K562 treated with DMSO at 1 percent for 24 hours (cell line): ENCODE data around the gene ECSIT. TPM values are rescaled to one million over a fixed set of nuclear protein-coding genes. Genes with fewer than 3 reads are reported as not detected.

Experiments
- total RNA-seq: library from RNA; unstranded; fragments of 300-600 nt; gene quantifications from 2 replicates; pipeline ENCODE4 v1.2.3, GENCODE V29; 2022; ENCODE audit warnings: low read depth; ENCODE audit not compliant: insufficient read depth

Gene ECSIT, protein sequence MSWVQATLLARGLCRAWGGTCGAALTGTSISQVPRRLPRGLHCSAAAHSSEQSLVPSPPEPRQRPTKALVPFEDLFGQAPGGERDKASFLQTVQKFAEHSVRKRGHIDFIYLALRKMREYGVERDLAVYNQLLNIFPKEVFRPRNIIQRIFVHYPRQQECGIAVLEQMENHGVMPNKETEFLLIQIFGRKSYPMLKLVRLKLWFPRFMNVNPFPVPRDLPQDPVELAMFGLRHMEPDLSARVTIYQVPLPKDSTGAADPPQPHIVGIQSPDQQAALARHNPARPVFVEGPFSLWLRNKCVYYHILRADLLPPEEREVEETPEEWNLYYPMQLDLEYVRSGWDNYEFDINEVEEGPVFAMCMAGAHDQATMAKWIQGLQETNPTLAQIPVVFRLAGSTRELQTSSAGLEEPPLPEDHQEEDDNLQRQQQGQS
- 46.1 and 50.7 TPM in 2 replicates for total RNA-seq

DNA sequence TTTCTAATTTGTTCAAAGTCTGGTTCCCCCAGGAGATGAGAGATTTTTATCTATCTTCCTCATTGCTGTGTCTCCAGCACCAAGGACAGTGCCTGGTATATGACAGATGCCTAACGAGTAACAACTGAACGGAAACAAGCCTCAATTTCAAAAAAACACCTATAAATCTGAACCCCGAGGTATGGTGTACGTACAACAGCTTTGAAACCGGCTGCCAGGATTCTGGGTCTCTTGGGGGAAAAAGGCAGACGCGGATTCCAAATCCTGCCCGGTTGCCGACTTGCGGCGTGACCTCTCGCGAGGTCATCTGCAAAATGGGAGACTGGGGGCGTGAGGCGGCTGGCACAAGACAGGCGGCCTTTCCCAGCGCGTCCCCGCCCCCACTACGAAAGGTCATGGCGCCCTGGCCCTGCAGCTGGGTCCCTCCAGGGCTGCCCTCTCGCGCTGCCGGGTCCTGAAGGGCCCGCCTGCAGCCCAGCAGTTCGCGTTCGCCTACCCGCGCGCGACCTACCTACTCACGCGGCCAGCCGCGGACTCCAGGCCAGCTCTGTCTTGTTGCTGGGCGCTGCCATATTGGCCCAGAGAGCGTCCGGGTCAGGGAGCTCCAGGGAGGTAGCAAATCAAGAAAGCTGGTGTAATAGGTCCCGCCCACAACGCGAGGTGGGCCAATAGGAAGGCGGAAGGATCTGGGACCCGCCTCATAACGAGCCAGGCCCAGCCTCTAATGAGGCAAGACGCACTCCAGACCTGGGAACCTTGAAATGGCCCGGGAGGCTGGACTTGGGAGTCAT lies at the start of gene ECSIT:
Gene ECSIT, minus strand, starts transcription at position 584 of the 791 bp plus-strand sequence. CDS start 9,964 bp downstream, outside the sequence.

DNA sequence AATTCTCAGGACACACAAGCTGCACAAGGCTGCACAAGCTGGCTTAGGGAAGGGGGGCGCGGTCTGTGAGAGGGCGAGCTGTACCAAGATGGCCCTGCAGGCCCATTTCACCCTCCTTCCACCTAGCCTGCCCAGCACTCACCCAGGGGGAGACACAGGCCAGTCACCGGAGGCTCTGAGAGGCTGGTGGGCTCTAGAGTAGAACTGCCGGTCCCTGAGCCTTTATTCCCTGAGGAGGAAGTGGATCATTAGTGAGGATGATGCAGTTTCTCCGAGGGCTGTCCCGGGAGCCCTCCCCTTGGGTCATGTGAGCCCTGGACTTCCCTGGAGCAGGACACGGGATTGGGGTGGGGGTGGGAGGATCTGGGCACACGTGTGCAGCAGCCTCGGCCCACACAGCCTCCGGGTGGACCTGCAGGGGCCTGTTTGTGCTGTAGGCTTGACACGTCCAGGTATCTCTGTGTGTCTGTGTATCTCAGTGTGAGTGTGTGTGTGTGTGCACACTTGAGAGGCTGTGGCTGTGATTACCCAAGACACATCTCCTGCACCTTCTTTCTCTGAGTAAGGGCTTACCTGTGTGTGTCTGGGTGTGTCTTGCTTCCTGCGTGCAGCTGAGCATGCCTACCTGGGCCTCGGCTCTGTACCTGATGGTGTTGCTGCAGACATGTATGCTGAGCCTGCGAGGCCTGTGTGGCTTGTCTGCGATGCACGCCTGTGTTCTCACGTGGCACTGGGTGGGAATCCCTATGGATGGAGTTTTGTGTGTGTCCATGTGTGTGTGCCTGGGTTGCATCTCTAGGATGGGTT lies 48.7 kb upstream of the ECSIT start, which contains the start of gene ACP5:
Gene ACP5, minus strand, starts transcription at position 195 of the 807 bp plus-strand sequence. CDS start 328 bp downstream, outside the sequence.

DNA sequence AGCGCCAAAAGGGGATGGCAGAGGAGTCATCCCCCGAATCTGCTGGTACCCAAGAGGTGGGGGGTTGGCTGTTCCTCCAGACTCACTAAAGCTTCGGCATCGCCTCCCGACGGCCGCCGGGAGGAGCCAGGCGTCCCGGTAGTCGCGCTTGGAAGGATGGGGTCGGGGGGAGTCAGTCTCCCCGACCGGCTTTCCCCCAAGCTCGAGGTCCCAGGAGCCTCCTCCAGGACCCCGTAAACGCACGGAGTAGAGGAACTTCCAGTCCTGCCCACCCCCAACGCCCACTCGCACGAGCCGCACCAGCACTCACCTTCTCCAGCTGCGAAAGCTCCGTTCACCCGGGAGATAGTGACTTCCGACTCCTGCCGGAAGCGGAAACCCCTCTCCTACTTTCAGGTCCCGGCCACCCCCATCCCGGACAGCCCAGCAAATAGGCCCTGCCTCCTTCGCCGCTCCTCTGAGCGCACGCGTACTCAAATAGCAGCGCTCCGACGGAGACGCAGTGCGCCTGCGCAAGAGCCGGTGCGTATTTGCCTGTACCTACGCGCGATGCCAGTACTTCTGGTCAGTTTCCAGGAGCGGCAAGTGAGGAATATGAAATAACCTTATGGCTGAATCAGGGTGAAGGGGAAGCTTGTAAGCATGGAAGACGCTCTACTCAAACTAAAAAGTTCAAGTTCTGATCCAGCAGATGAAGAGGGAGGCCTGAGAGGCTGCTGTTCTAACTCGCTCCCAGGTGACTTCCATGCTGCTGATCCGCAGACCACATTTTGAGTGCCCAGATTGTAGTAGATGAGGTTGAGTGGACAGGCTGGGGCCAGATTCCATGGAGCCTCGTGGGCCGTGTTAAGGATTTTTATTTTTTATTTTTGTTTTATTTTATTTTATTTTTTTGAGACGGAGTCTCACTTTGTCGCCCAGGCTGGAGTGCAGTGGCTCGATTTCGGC lies 30.2 kb upstream of the ECSIT start, which contains the start of gene ELOF1:
Gene ELOF1, minus strand, starts transcription at position 350 of the 948 bp plus-strand sequence. CDS start 4,883 bp downstream, outside the sequence.

DNA sequence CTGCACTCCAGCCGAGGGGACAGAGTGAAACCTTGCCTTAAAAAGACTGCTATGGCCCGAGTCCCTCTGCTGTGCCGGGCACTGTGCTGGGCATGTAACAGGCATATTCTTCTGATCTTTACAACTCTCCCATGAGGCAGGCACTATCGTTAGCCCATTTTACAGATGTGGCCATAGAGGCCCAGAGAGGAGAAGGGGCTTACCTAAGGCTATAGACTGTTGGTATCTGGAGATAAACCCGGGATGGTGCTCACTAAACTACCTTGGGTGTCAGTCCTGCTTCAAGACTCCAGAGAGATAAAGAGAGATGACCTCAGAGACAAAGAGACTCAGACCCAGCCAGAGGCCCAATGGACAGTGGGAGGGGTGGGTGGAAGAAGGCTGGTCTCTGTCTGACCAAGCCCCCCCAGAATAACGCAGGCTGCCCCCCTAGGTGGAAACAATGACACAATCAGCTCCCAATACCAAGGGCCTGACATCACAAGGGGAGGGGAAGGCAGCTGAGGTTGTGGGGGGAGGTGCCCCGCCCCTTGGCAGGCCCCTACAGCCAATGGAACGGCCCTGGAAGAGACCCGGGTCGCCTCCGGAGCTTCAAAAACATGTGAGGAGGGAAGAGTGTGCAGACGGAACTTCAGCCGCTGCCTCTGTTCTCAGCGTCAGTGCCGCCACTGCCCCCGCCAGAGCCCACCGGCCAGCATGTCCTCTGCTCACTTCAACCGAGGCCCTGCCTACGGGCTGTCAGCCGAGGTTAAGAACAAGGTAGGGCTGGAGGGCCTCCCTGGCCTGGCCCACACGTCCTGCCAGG lies 9.5 kb upstream of the ECSIT start, which contains the start of gene CNN1:
Gene CNN1, plus strand, starts transcription at position 620 of the 805 bp plus-strand sequence. Its CDS starts 77 bp downstream, at position 697.

DNA sequence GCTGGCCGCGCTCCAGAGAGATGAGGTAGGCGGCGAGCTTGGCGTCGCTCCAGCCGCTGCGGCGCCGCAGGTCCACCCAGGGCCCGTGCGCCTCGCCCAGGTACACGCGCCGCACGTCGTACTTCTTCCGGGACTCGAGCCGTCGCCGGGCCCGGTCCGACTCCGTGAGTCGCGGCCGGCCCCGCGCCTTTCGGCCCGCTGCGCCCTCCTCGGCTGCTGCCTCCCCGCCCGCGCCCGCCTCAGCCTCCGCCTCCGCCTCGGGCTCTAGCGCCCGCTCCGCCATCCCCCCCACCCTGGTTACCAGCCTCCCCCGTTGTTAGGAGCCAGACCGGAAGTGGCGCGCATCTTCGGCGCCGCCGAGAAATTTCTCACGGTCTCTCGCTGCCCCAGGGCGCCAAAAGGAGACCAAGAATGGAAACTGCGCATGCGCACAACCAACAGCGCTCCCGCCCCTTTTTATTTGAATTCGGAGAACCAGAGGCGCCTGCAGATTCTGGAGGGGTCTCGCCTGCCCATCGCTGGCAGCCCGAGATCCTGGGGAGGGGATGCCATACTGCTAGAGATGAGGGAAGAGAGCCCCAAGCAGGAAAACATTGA lies 23.3 kb downstream of the ECSIT start, which contains the start of gene ZNF653:
Gene ZNF653, minus strand, starts transcription at position 336 of the 597 bp plus-strand sequence. Its CDS starts 53 bp downstream, at position 283.

DNA sequence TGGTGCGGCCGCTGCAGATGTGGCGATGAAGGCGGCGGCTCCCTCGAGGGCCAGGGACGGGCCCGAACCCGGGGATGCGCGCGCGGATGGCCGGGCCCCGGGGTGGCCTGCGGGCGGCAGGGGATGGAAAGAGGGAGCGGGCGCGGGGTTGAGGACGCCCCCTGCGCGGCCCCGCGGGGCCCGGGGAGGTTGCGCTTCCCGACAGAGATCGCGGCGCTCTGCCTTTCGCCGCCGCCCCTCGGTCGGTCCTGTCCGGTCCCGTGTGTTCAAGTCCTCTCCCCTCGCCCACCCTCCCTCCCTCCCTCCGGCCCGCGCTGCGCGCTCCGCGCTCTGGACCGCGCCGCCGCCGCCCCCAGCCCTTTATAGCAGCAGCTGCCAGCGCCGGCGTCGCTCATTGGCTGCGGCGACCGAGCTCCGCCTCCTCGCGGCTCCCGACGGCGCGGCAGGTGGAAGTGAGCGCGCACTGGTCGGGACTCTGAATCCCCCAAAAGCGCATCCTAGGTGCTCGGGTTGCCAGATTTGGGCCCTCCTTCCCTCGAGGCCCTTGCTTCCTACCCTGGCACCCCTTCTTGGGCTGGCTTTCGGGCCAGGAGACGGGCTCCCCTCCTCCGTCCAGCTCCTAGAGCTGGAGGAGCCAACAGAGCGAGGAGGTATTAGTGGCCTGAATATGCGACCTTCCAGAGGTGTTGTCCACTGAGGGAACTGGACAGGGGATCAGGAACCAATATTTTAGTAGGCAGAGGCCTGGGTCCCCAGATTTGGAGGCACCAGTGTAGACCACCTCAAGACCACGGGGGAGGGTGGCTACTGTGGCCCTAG lies 48.0 kb downstream of the ECSIT start, which contains the start of gene ELAVL3:
Gene ELAVL3, minus strand, starts transcription at position 332 of the 819 bp plus-strand sequence. CDS start 438 bp downstream, outside the sequence.

Other genes starting within 250 kb of the ECSIT start
- gene TSPAN16, start 233.0 kb downstream of the ECSIT start, total RNA-seq = not detected in 2 replicates
- 5.1 and 5.7 TPM in 2 replicates for gene RAB3D, start 189.5 kb downstream of the ECSIT start, total RNA-seq
- 107 and 112 TPM in 2 replicates for gene TMEM205, start 182.9 kb downstream of the ECSIT start, total RNA-seq
- 14.3 and 19.7 TPM in 2 replicates for gene CCDC159, start 182.6 kb downstream of the ECSIT start, total RNA-seq
- gene PLPPR2, start 173.7 kb downstream of the ECSIT start, total RNA-seq = 41.0 and 41.2 TPM in 2 replicates
- 3.0 and 5.2 TPM in 2 replicates for gene SWSAP1, start 154.5 kb downstream of the ECSIT start, total RNA-seq
- gene EPOR, start 144.8 kb downstream of the ECSIT start, total RNA-seq = 14.7 and 15.9 TPM in 2 replicates
- gene RGL3, start 109.8 kb downstream of the ECSIT start, total RNA-seq = 1.6 and 2.7 TPM in 2 replicates
- gene ODAD3, start 94.0 kb downstream of the ECSIT start, total RNA-seq = 0.50 and 1.2 TPM in 2 replicates
- 404 and 415 TPM in 2 replicates for gene PRKCSH, start 93.5 kb downstream of the ECSIT start, total RNA-seq
- 0.05 TPM in 1 of 2 replicates, not detected in the other for gene ELAVL3, start 48.1 kb downstream of the ECSIT start, total RNA-seq
- 11.6 and 20.0 TPM in 2 replicates for gene ZNF653, start 23.3 kb downstream of the ECSIT start, total RNA-seq
- gene CNN1, start 9.7 kb upstream of the ECSIT start, total RNA-seq = 4.3 and 7.9 TPM in 2 replicates
- 141 and 149 TPM in 2 replicates for gene ELOF1, start 30.1 kb upstream of the ECSIT start, total RNA-seq
- 26.9 and 28.5 TPM in 2 replicates for gene ACP5, start 48.5 kb upstream of the ECSIT start, total RNA-seq
- 9.0 and 9.4 TPM in 2 replicates for gene ZNF627, start 68.3 kb upstream of the ECSIT start, total RNA-seq
- gene ZNF823, start 209.8 kb upstream of the ECSIT start, total RNA-seq = 7.8 and 9.4 TPM in 2 replicates
- gene ZNF441, start 237.9 kb upstream of the ECSIT start, total RNA-seq = 2.0 and 3.0 TPM in 2 replicates